HG03521 (cell line): ENCODE results near the gene RFX1.

Experiments
- ATAC-seq: cut with Tn5 transposase; IDR thresholded peaks from one replicate; pipeline ENCODE4 v1.9.1; 2021; ENCODE audit warnings: mild to moderate bottlenecking, moderate library complexity; ENCODE audit not compliant: unreplicated experiment

The RFX1 gene

DNA sequence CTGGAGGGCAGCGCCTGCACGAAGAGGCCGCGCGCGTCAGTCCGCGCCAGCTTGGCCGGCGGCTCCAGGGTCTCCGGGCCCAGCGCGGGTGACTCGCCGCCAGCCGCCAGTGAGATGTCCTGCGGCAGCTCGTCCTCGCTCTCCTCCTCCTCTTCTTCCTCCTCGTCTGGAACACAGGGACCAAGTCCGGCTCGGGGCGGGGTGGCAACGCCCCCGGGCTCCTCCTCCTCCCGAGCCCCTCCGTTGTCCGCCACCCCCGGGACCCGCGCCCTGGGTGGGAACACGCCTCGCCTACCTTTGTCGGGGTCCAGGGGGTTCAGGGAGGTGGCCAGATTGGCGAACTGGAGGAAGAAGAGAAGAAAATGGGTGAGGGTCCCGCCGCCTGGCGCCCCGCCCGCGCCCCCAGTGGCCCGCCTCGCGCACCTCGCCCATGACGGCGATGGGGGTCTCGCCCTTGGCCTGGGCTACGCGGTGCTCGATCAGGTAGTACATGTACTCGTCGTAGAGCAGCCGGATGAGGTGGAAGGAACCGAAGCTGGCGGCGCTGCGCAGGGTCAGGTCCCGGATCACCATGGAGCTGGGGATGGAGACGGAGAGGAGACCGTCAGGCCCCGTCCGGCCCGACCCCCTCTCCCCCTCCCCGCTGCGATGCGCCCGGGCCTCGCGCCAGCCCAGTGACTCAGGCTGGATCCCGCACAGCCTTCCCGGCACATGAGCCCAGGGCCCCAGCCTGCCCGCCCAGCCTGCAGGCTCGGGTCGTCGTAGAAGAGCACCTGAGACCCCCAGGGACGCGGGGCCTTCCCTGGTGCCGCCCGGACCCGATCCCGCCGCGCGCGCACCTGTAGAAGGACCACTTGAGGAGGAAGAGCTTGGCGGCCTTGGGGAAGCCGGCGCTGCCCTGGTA is 43.2 kb downstream of the RFX1 start:
- ATAC-seq = no peak

DNA sequence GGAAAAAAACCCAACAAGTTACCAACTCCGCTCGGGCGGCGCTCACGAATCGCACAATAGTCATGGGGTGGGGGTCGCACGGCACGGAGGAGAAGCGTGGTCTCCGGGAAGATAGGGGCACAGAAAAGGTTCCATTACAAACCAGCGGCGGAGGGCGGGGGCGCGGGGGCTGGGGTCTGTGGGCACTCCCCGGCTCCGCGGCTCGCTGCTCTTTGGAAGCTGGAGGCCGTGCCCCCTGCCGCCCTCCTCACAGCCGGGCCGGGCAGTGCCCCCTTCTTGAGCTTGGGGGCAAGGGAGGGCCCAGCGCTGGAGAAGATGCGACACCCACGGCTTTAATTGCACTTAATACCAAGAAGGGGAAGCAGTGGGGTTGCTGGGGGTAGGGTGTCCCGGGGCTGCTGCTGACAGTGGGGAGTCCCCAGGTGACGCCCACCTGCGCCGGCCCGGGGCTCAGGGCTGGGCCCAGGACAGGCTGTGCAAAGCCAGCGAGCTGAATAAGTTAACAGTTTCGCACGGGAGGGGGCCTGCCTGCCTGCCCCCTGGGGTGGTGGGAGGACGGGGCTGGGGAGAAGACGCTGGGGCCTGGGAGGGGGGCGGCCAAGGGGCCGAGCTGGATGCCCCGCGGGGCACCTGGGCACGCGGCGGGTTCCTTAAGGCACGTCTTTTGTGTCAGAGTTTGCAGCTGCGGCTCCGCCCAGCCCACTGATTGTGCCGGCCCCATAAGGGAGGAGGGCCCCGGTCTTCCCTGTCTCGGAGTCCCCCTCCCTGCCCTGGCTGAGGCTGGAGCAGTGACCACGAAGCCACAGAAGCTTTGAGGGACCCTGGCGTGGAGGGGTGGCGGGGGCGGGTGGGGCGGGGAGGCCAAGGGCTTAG is 44.1 kb downstream of the RFX1 start:
- ATAC-seq = no peak

DNA sequence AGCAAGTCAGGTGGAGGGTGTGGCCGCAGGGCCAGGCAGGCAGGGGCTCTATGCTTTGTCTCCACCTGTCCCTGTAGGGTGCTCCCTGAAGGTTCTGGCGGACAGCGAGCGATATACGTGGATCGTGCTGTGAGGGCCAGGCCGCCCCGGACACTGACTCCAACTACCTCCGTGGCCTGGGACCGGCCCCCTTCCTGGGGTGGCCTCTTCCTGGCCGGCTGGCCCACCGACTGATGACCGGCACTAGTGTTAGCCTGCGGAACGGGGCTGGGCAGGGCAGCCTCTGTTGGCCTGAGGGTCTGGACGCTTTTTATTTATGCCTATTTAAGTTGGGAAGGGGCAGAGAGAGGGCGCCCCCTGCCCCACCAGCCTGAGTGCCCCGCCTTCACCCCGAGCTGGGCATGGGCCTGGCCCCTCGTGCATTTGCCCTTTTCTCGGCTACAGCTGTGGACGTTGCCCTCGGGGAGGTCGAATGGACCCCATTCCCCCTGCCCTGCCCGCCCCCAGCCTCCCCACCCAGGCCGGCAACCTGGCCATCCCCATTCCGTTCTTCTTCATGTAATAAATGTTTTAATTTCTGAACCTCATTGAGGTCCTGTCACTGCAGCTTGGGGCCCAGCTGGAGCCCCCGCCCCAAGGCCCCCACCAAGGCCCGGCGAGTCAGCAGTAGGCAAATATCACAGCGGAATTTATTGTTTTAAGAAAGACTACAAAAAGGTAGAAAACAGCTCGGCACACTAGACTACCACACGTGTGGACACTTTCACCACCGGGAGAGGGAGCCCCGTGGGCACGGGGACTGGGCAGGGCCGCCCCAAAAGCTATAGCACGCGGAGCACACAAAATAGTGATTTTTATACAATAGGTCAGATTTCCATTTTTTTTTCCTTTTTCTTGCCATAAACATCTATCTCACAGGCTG is 45.0 kb downstream of the RFX1 start:
- no peak for ATAC-seq

DNA sequence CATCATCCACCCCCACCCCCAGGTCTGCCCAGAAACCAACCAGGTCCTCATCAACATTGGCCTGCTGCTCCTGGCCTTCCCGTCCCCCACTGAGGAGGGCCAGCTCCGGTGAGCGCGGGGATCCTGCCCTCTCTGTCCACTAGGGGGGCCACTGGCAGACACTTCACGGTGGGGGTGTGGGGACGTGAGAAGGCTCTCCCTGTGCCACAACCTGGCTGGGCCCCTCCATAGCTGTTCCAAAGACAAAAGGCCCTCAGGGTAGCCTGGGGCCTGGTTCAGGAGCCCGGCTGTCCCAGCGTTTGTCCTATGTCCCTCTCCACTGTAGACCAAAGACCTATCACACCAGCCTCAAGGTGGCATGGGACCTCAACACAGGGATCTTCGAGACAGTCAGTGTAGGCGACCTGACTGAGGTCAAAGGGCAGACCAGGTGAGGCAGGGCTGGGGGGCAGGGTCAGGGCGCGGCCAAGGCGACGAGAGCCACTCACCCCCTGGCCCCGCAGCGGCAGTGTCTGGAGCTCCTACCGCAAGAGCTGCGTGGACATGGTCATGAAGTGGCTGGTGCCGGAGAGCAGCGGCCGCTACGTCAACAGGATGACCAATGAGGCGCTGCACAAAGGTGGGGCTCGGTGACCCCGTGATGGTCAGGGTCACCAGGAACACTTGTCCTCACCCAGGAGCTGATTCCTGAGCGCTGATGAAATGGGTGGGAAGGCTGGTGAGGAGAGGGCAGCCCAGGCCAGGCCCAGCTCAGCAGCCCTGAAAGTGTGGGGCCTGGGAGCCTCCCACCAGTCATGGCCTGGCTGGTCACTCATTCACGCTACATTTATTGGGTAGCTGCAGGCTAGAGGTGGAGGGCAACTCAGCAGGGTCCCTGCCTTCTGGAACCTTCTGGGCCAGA is 45.9 kb downstream of the RFX1 start:
- no peak for ATAC-seq

DNA sequence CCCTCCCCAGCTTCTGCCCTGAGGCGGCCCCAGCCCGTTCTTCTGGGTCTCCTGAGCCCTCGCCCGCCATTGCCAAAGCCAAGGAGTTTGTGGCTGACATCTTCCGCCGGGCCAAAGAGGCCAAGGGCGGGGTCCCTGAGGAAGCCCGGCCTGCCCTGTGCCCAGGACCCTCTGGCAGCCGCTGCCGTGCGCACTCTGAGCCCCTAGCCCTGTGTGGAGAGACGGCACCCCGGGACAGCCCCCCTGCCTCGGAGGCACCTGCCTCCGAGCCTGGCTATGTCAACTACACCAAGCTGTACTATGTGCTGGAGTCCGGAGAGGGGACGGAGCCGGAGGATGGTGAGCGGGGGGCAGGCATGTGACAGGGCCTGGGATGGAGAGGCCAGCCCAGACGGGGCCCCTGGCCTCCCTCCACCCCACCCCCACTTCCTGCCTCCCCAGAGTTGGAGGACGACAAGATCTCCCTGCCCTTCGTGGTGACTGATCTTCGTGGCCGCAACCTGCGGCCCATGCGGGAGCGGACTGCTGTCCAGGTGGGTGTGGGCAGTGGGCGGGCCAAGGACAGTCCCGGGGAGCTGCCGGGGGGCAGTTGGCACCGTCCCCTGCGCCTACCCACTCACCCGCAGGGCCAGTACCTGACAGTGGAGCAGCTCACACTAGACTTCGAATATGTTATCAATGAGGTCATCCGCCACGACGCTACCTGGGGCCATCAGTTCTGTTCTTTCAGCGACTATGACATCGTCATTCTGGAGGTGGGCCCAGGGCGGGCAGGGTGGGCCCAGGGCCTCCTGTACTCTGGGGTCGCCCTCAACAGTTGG is 46.8 kb downstream of the RFX1 start:
- no peak for ATAC-seq

DNA sequence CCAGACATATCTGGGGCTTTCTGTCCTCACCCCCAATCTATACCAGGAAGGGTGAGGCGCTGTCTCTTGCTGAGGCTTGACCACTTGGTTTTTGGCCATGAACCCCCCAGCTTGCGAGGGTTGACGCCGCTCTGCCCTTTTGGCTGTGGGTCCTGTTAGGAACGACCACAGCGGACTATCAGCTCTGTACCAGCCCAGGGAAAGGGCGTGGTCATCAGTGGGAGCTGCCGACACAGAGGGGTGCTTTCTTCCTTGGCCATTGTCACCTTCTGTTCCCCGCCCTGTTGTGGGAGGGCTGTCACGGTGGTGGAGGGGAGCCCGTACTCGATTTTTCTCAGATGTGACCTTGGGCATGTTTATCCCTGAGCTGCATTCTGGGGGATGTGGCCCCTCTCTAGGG is 48.1 kb downstream of the RFX1 start:
- no peak for ATAC-seq

DNA sequence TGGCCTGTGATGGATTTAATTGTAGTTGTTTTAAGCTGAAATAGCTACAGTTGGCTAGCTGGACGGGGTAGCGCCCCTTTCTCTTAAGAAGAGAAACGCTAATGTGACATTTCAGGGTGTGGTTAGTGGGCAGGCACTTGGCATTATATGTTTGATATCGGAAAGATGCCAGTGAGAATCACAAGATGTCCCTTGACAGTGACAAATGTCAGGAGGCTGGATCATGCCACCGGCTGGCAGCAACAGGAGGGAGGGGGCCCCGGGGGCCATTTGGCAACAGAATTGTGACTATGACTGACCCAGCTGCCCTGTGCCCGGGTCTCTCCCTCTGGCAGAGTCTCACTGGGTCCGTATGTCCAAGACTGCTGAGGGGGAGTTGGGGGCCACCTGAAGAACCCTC is 49.1 kb downstream of the RFX1 start:
- no peak for ATAC-seq

DNA sequence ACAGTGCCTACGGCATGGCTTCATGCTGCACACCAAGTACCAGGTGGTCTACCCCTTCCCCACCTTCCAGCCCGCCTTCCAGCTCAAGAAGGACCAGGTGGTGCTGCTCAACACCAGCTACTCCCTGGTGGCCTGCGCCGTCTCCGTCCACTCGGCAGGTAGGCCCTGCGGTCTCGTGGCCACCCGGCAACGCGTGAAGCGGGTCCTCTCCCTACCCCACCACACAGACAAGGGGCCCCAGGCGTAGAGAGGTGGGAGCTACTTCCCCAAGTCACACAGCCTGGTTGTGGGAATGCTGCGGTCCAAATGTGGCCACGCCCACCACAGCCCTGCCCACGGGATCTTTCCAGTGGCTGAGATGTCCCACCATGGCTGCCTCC is 49.8 kb downstream of the RFX1 start:
- ATAC-seq = no peak

DNA sequence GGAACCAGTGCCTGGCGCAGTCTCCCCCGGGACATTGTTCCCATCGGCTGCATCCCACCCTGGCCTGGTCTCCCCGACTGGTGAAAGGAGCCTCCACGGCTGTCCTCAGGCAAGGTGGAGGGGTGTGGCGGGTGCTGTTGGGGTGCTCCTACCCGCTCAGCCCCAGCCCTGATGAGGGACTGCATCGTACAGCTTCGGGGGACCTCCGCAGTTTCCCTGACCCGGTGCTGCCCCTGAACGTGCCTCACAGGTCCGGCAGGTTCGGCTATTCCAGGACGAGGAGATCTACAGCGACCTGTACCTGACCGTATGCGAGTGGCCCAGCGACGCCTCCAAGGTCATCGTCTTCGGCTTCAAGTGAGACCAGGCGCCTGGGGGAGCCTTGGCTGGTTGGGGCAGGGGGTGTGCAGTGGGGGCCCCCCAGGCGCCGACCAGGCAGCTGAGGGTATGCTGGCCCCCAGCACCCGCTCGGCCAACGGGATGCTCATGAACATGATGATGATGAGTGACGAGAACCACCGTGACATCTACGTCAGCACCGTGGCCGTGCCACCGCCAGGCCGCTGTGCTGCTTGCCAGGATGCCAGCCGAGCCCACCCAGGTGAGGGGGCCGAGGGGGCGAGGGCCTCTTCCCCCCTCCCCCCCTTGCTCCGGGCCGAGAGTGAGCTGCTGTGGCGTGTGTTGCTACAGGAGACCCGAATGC is 50.3 kb downstream of the RFX1 start:
- ATAC-seq = no peak

DNA sequence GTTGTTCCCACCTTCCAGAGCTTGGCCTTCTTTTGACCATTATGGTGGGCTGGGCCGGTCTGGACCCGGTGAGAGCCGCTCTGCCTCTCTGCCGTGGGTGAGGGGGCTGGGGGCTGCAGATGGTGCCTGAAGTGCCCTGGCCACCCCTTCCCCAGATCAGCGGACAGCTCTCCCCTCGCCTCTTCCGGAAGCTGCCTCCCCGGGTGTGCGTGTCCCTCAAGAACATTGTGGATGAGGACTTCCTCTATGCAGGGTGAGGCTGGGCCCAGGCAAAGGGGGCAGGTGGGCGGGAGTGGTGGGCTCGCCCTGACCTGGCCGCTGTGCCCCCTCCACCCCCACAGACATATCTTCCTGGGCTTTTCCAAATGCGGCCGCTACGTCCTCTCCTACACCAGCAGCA is 51.9 kb downstream of the RFX1 start:
- ATAC-seq = no peak

DNA sequence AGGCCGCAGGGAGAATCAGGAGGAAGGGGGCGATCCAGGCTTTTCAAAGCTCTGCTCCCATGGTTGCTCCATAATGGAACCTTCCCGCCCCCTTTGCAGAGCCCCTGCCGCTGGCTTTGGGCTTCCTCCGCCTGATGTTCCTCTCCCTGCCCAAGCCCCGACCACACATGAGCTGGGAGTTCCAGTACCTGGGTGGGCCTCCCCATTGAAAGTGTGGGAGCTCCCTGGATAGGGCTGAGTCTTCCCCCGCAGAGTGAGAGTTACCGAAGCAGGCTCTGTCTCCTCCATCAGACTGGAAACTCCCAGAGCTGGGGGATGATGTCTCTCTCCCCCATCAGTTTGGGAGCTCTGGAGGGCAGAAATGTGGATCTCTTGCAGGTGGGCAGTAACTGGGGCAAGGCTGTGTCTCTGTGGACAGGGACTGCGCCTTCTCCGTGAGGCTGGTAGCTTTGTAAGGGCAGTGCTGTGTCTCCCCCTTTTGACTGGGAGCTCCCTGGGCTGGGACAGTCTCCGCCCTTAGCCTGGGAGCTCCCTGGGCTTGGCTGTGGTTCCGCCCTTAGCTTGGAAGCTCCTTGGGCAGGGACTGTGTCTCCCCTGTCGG is 53.1 kb downstream of the RFX1 start:
- ATAC-seq = no peak

DNA sequence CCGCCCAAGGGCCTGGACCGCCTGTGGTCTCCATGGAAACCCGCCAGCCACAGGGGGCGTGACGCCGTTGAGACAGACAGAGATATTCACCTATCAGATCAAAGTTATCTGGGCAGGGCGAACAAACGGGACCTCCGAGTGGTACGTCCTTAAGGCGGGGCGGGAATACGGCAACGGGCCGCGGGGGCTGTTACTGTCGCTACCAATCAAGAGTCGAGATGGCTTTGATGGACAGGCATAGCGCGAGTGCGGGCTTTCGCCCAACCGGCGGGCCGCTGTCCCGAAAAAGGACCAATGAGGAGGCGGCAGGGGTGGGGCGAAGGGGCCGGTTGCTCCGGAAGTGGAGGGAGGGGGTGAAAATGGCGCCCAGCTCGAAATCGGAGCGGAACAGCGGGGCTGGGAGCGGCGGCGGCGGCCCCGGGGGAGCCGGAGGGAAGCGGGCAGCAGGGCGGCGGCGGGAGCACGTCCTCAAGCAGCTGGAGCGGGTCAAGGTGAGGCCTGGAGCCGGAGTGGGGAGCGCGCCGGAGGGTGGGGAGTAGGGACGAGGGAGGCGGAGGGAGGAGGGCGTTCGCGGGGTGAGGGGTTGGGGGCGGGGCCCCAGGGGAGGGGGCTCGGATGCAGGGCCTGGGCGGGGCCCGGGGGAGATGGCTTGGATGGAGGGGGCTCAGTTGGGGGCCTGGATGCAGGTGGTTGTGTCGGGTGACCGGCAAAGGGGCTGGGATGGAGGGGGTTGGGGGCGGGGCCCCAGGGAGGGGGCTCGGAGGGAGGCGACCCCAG is 53.8 kb downstream of the RFX1 start, which contains the start of gene DCAF15:
DCAF15 (plus strand) TSS at position 356 of the 777 bp plus-strand sequence; CDS start at position 360, 4 bp downstream.
- ATAC-seq = peak; percentile 96

DNA sequence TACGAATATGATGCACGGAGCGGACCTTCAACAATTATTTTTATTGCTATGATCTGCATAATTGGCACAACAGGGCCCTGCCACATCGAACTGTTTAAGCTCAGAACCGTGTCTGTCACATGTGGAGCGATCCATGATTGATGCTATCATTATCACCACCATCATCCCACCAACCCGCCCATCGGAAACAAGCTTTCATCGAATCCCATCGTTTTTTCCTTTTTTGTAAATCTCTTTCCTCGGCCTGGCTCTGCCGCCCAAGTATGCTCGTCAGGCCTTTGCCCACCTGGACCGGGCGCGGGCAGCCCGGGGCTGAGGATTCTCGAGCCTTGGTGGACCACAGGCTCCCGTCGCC is 54.3 kb downstream of the RFX1 start:
- no peak for ATAC-seq

DNA sequence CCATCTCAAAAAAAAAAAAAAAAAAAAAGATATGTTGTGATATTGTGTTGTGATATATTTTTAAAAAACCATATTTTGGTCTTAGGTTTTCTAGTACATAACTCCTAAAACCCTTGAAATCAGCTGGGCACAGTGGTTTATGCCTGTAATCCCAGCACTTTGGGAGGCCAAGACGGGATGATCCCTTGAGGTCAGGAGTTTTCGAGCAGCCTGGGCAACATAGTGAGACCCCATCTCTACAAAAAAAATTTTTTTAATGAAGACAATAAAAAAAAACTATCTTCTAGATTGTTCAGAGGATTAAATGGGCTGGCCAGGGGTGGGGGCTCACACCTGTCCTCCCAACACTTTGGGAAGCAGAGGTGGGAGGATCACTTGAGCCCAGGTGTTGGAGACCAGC is 55.1 kb downstream of the RFX1 start:
- no peak for ATAC-seq

DNA sequence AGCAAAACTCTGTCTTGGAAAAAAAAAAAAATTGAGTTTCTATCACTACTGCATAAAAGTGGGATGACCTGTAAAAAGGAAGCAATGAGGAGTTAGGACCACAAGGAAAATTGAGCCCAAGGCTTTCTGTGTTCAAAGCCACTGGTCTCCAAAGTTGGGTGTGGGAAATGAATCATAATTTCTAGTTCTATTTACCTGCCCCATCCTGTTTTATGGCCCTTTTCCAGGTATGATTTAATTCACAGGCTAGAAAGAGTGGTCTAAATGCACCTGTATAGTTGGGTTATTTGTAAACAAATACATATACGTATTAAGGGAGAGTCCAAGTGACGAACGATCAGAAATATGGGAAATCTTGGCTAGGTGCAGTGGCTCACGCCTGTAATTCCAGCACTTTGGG is 59.7 kb downstream of the RFX1 start:
- no peak for ATAC-seq

DNA sequence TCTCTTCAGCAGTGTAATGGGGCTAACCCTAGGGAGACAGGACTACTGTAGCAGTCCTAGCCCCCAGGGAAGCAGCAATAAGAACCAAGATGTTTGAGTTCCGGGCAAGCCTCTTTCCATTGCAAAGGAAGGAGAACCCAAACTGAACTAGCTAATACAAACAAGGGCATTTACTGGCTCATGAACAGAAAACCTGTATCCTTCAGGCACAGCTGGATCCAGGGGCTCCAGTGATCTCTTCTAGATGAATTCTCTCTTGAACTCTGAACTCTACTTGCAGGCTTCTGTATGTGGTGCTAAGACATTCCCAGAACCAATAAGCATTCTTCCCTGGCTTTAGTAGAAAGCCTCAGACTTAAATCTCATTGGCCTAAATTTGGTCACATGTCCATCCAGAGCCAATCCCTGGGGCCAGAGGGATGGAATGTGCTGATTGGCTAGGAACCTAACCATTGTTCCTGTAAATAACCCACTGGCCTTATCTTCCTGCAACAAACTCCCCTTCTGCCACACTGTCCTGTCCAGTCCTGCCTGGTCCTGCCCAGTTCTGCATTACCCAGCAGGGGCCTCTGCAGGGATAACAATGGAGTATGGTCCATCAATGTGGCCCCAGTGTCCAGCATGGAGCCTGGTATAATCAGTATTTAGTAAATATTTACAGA is 64.0 kb downstream of the RFX1 start:
- ATAC-seq = no peak
